OCI-LY1 (cell line): ENCODE data around the gene SEMA5A.

Experiments used
- H2AFZ ChIP-seq: fragments of 200-600 bp; sonication (generic), shearing (Covaris generic); 2 replicates; pipeline ENCODE4 v1.6.0; 2014; ENCODE audit warnings: antibody characterized with exemption, mild to moderate bottlenecking, low read length
- H3F3A ChIP-seq: fragments of 200-600 bp; sonication (generic), shearing (Covaris generic); 2 replicates; pipeline ENCODE4 v1.6.0; 2014; ENCODE audit warnings: mild to moderate bottlenecking, antibody characterized with exemption, low read length, moderate library complexity; ENCODE audit not compliant: insufficient read depth
- H3K27ac ChIP-seq: fragments of 200-600 bp; sonication (generic); 2 replicates; pipeline ENCODE4 v1.5.1; 2014; ENCODE audit warnings: low read length, mixed run types, mild to moderate bottlenecking, low read depth; ENCODE audit not compliant: poor library complexity, severe bottlenecking
- H3K27me3 ChIP-seq: fragments of 200-600 bp; sonication (generic); 2 replicates; pipeline ENCODE4 v1.6.0; 2014; ENCODE audit warnings: antibody characterized with exemption, mild to moderate bottlenecking, low read length, moderate library complexity; ENCODE audit not compliant: insufficient read depth
- H3K36me3 ChIP-seq: fragments of 200-600 bp; sonication (generic); 2 replicates; pipeline ENCODE4 v1.6.1; 2014; ENCODE audit warnings: mild to moderate bottlenecking, antibody characterized with exemption, low read length, moderate library complexity, mixed read lengths; ENCODE audit not compliant: insufficient read depth
- H3K4me1 ChIP-seq: fragments of 200-600 bp; sonication (generic); 2 replicates; pipeline ENCODE4 v1.5.1; 2014; ENCODE audit warnings: mild to moderate bottlenecking, low read length, moderate library complexity; ENCODE audit not compliant: insufficient read depth, severe bottlenecking
- H3K4me2 ChIP-seq: fragments of 200-600 bp; sonication (generic), shearing (Covaris generic); 2 replicates; pipeline ENCODE4 v1.6.1; 2014; ENCODE audit warnings: low read length
- H3K4me3 ChIP-seq: fragments of 200-600 bp; sonication (generic); 2 replicates; pipeline ENCODE4 v1.5.1; 2014; ENCODE audit warnings: low read length, low read depth, mild to moderate bottlenecking, mixed read lengths; ENCODE audit not compliant: poor library complexity, severe bottlenecking
- H3K79me2 ChIP-seq: fragments of 200-600 bp; shearing (Covaris generic); 2 replicates; pipeline ENCODE4 v1.6.1; 2016; ENCODE audit warnings: mixed run types, low read length, mixed read lengths; ENCODE audit not compliant: insufficient read depth
- H3K9ac ChIP-seq: fragments of 200-600 bp; sonication (generic), shearing (Covaris generic); 2 replicates; pipeline ENCODE4 v1.6.1; 2014; ENCODE audit warnings: mild to moderate bottlenecking, low read length, mixed read lengths
- H3K9me2 ChIP-seq: fragments of 200-600 bp; sonication (generic), shearing (Covaris generic); 2 replicates; pipeline ENCODE4 v1.6.1; 2014; ENCODE audit warnings: low read depth, mild to moderate bottlenecking, low read length, mixed read lengths
- H3K9me3 ChIP-seq: fragments of 200-600 bp; shearing (Covaris generic); 2 replicates; pipeline ENCODE4 v1.6.1; 2014; ENCODE audit warnings: low read length, mixed read lengths
- H4K20me1 ChIP-seq: fragments of 200-600 bp; sonication (generic), shearing (Covaris generic); 2 replicates; pipeline ENCODE4 v1.6.0; 2016; ENCODE audit warnings: mild to moderate bottlenecking, low read length; ENCODE audit not compliant: insufficient read depth
- EZH2 ChIP-seq: fragments of 200-600 bp; sonication (generic), shearing (Covaris generic); IDR thresholded peaks from 2 replicates; pipeline ENCODE4 v1.8.0; 2017; ENCODE audit warnings: borderline replicate concordance, mixed run types, mild to moderate bottlenecking, antibody characterized with exemption, low read length, moderate library complexity, mixed read lengths
- TF ChIP-seq, protein P1 (sequence below): fragments of 200-600 bp; sonication (generic), shearing (Covaris generic); IDR thresholded peaks from 2 replicates; pipeline ENCODE4 v1.5.1; 2017; ENCODE audit warnings: mild to moderate bottlenecking, antibody characterized with exemption, low read length, moderate library complexity, mixed read lengths

SEMA5A gene

DNA sequence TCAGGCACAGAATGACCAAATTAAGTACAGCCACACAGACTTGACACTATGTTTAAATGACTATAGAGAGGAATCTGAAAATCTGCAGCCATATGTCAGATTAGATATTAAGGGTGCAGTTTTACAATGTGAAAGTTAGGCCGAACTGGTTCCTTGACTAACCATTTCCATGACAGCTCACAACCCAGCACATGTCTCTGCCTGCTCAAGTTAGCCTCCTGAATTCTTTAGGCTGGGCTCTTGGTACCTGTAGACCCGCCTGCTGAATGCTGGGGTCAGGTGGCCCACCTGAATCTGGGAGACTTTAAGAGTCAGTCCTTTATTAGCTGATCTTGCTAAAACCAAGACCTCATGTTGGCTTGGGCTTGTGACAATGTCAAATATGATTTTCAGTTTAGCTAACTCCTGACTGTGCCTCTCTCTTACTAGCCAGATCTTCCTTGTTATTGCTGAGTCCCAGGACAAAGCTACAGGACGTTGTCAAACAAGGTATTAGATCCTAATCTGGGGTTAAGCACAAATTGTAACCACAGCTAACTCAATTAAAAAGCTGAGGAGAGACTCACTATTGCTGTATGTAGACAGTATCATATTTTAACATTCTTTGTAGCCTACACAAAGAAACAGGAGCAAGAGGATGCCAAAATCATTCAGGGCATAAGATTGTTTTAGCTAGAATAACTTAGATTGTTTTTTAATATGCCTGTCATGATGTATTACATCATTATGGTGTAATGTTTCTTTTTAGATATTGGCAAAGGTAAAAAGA is 490.9 kb downstream of the SEMA5A start:
- no peaks in the 10 kb centered on the region for H3K27me3 ChIP-seq
- H3K9me3 ChIP-seq = no peaks in the 10 kb centered on the region
- no peaks in the 10 kb centered on the region for H3K4me1 ChIP-seq
- H3F3A ChIP-seq = no peaks in the 10 kb centered on the region
- H3K4me2 ChIP-seq = no peak overlapping the region
- H3K79me2 ChIP-seq = no peaks in the 10 kb centered on the region
- TF ChIP-seq, protein P1, sequence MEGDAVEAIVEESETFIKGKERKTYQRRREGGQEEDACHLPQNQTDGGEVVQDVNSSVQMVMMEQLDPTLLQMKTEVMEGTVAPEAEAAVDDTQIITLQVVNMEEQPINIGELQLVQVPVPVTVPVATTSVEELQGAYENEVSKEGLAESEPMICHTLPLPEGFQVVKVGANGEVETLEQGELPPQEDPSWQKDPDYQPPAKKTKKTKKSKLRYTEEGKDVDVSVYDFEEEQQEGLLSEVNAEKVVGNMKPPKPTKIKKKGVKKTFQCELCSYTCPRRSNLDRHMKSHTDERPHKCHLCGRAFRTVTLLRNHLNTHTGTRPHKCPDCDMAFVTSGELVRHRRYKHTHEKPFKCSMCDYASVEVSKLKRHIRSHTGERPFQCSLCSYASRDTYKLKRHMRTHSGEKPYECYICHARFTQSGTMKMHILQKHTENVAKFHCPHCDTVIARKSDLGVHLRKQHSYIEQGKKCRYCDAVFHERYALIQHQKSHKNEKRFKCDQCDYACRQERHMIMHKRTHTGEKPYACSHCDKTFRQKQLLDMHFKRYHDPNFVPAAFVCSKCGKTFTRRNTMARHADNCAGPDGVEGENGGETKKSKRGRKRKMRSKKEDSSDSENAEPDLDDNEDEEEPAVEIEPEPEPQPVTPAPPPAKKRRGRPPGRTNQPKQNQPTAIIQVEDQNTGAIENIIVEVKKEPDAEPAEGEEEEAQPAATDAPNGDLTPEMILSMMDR = no peak
- no peak for TF ChIP-seq EZH2
- no peak overlapping the region for H3K9ac ChIP-seq
- no peak overlapping the region for H2AFZ ChIP-seq
- H3K27ac ChIP-seq = no peak overlapping the region
- no peaks in the 10 kb centered on the region for H3K9me2 ChIP-seq
- H3K4me3 ChIP-seq = no peak overlapping the region
- no peaks in the 10 kb centered on the region for H4K20me1 ChIP-seq
- no peaks in the 10 kb centered on the region for H3K36me3 ChIP-seq

DNA sequence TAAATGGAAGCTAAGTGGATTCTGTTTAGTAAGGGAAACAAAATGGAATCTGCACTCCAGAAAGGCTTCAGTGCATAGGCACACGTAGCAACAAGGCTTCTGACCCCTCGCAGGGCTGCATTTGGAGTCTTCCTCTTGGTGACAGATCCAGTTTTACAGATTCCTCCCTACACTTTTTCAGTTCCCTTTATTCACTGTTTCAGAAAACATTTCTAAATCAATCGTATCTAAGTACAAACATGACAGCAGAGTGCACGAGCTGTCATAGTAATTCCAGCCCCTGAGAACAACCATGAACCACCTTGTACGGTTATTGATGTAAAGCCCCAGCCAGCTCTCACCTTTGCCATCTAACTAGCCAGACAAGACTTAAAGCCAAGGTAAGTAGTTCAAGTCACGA is 491.6 kb downstream of the SEMA5A start:
- no peaks in the 10 kb centered on the region for H3F3A ChIP-seq
- H2AFZ ChIP-seq = no peak overlapping the region
- H3K27me3 ChIP-seq = no peaks in the 10 kb centered on the region
- no peak overlapping the region for H3K27ac ChIP-seq
- no peaks in the 10 kb centered on the region for H3K9me3 ChIP-seq
- no peaks in the 10 kb centered on the region for H3K36me3 ChIP-seq
- TF ChIP-seq, protein P1 = no peak
- TF ChIP-seq EZH2 = no peak
- no peaks in the 10 kb centered on the region for H3K79me2 ChIP-seq
- H3K4me3 ChIP-seq = no peak overlapping the region
- no peak overlapping the region for H3K9ac ChIP-seq
- no peaks in the 10 kb centered on the region for H3K9me2 ChIP-seq
- H3K4me1 ChIP-seq = no peaks in the 10 kb centered on the region
- no peak overlapping the region for H3K4me2 ChIP-seq
- no peaks in the 10 kb centered on the region for H4K20me1 ChIP-seq

DNA sequence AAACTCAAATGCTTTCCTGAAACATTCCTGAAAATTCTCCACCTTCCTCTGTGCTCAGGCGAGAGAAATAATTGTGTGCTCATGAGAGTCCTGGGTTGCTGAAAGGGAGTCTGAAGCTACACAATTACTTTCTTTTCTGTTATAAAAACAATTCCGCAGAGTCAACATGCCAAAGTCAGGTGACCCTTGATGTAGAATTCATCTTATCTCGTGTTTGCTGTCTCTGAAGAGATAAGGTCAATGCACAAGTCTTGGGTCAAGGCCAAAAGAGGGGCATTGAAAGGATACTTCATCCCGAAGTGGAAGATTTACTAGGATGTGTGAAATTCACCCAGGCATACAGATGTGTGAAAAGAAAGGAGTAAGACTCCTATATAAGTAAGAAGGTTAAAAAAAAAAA is 493.5 kb downstream of the SEMA5A start:
- H3K9me3 ChIP-seq = no peaks in the 10 kb centered on the region
- H3K27me3 ChIP-seq = no peaks in the 10 kb centered on the region
- H3K9me2 ChIP-seq = no peaks in the 10 kb centered on the region
- no peaks in the 10 kb centered on the region for H3K79me2 ChIP-seq
- no peaks in the 10 kb centered on the region for H3F3A ChIP-seq
- H3K27ac ChIP-seq = no peak overlapping the region
- no peaks in the 10 kb centered on the region for H3K36me3 ChIP-seq
- H3K4me3 ChIP-seq = no peak overlapping the region
- no peak overlapping the region for H3K9ac ChIP-seq
- H2AFZ ChIP-seq = no peak overlapping the region
- H3K4me1 ChIP-seq = no peaks in the 10 kb centered on the region
- H4K20me1 ChIP-seq = no peaks in the 10 kb centered on the region
- no peak overlapping the region for H3K4me2 ChIP-seq
- TF ChIP-seq EZH2 = no peak
- TF ChIP-seq, protein P1 = no peak
